ENCODE results near the gene CENPM. TPM values are rescaled to one million over a fixed set of nuclear protein-coding genes. Genes with fewer than 3 reads are reported as not detected.

Gene CENPM
- polyA plus RNA-seq, 1 donor (not counting 4 experiments of a cell fraction or from before 2014, with no cell fraction given) = 4.8 TPM

DNA sequence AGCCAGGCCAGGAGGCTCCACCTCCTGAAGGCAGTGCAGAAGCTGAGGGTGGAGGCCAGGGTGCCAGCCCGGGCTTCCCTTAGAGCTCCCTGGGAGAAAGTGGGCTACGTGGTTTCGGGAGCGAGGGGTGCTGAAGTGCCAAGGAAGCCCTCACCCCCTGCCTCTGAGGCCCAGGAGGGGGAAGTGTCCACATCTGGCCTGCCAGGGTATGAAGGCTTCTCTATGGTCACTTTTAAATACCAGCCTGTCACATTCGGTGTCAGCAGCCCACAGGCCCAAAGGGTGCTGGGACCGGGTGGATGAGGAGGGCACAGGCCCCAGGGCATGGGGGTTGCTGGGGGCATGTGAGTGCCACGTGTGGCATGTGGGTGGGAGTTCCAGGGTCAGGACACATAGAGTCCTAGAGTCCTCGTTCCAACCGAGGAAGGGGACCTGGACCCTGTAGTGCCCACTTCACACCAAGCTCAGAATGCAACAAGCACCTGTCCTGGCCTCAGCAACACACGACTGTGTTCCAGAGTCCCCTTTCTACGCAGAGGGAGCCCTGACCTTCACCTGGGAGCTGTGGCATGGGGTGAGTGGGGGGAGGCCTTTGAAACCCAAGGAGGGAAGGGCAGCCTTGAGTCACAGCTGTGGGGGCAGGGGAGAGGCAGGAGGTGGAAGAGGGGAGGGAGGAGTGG is 33.8 kb downstream of the CENPM start:
- H3K9ac ChIP-seq (ENCODE audit: control insufficient read depth, extremely low read depth, insufficient read depth, low read length) = no peak overlapping the region
- no peak overlapping the region for H3K27ac ChIP-seq (ENCODE audit: control insufficient read depth, insufficient read depth, low read length)
- dilution Hi-C loops (cut with MboI; ENCODE audit: extremely low pct_ligation_motif_present, low sequenced_read_pairs) = no loop called here
- H3K4me1 ChIP-seq (ENCODE audit: control insufficient read depth, extremely low read depth, insufficient read depth, low read length) = peaks cover 10% of the 10 kb centered on the region
- FAIRE-seq (no peak), DNase-seq (ENCODE audit: low read depth, low spot score) (no peak)
- H4K20me1 ChIP-seq (ENCODE audit: control insufficient read depth, extremely low read depth, insufficient read depth, low read length) = peaks cover 12% of the 10 kb centered on the region
- H3K4me2 ChIP-seq (ENCODE audit: control insufficient read depth, extremely low read depth, insufficient read depth, low read depth, low read length) = no peak overlapping the region
- H3K36me3 ChIP-seq (ENCODE audit: control insufficient read depth in 2 of 2, extremely low read depth in 1 of 2, insufficient read depth in 2 of 2, low read length in 2 of 2) = peaks cover 0 to under 1% of the 10 kb centered on the region in 2 experiments
- H3K79me2 ChIP-seq (ENCODE audit: control insufficient read depth, insufficient read depth, low read length) = no peaks in the 10 kb centered on the region
- no peaks in the 10 kb centered on the region for H3K9me3 ChIP-seq (ENCODE audit: control insufficient read depth, low read depth, low read length)
- peaks cover 86% of the 10 kb centered on the region for H3K27me3 ChIP-seq (ENCODE audit: control insufficient read depth, extremely low read depth, insufficient read depth, low read length)
- TF ChIP-seq EZH2 (IDR thresholded peaks at IDR 0.05; ENCODE audit: low read length) = peak; percentile 18
- TF ChIP-seq, protein P1, sequence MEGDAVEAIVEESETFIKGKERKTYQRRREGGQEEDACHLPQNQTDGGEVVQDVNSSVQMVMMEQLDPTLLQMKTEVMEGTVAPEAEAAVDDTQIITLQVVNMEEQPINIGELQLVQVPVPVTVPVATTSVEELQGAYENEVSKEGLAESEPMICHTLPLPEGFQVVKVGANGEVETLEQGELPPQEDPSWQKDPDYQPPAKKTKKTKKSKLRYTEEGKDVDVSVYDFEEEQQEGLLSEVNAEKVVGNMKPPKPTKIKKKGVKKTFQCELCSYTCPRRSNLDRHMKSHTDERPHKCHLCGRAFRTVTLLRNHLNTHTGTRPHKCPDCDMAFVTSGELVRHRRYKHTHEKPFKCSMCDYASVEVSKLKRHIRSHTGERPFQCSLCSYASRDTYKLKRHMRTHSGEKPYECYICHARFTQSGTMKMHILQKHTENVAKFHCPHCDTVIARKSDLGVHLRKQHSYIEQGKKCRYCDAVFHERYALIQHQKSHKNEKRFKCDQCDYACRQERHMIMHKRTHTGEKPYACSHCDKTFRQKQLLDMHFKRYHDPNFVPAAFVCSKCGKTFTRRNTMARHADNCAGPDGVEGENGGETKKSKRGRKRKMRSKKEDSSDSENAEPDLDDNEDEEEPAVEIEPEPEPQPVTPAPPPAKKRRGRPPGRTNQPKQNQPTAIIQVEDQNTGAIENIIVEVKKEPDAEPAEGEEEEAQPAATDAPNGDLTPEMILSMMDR (optimal IDR thresholded peaks at IDR 0.05 in 1 of 3, IDR thresholded peaks at IDR 0.05 in 1 of 3, conservative IDR thresholded peaks at IDR 0.05 in 1 of 3; ENCODE audit: extremely low read depth in 1 of 3, insufficient read depth in 2 of 3, low read length in 3 of 3) = no peak
- H3K9me1 ChIP-seq (ENCODE audit: control insufficient read depth, extremely low read depth, insufficient read depth, low read length) = no peaks in the 10 kb centered on the region
- no peak overlapping the region for H2AFZ ChIP-seq (ENCODE audit: control insufficient read depth, low read length)
- H3K4me3 ChIP-seq (ENCODE audit: control insufficient read depth in 2 of 3, extremely low read depth in 1 of 3, insufficient read depth in 2 of 3, low read depth in 1 of 3, low read length in 3 of 3) = no peak overlapping the region

DNA sequence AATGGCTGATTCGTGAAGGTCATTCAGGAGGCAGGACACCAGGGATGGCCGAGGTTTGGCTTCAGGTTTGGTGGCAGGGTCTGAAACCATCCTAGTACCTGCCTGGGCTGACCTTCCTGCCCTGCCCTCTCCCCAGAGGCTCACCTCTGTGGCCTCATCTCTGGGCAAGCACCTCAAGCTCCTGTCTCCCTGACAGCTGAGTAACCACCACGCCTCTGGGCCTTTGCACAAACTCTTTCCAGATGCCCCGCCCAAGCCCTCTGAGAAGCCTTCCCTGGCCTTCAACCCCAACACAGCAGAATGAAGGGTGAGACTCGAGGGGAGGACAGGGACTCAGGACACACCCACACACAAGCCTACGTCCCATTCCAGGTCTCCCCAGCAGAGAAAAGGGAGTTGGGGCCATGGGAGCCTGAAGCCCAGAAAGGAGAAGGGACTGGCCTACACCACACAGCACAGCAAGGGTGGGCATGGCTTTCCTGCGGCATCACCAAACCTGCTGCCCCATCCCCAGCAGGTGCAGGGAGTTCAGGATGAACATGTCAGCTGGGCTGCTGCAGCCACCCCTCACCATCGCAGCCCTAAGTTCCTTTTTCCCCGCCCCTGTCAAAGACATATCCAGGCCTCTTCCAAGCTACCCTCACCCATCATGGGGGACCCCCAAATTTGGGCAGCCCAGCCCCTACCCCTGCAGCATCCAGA is 34.5 kb downstream of the CENPM start:
- peaks cover 12% of the 10 kb centered on the region for H4K20me1 ChIP-seq (ENCODE audit: control insufficient read depth, extremely low read depth, insufficient read depth, low read length)
- H3K9ac ChIP-seq (ENCODE audit: control insufficient read depth, extremely low read depth, insufficient read depth, low read length) = no peak overlapping the region
- no peak overlapping the region for H3K27ac ChIP-seq (ENCODE audit: control insufficient read depth, insufficient read depth, low read length)
- no peak overlapping the region for H3K4me2 ChIP-seq (ENCODE audit: control insufficient read depth, extremely low read depth, insufficient read depth, low read depth, low read length)
- peaks cover 0 to 4% of the 10 kb centered on the region in 2 experiments for H3K36me3 ChIP-seq (ENCODE audit: control insufficient read depth in 2 of 2, extremely low read depth in 1 of 2, insufficient read depth in 2 of 2, low read length in 2 of 2)
- H3K9me1 ChIP-seq (ENCODE audit: control insufficient read depth, extremely low read depth, insufficient read depth, low read length) = no peaks in the 10 kb centered on the region
- FAIRE-seq (no peak), DNase-seq (ENCODE audit: low read depth, low spot score) (no peak)
- no peak overlapping the region for H3K4me3 ChIP-seq (ENCODE audit: control insufficient read depth in 2 of 3, extremely low read depth in 1 of 3, insufficient read depth in 2 of 3, low read depth in 1 of 3, low read length in 3 of 3)
- H3K79me2 ChIP-seq (ENCODE audit: control insufficient read depth, insufficient read depth, low read length) = no peaks in the 10 kb centered on the region
- no peak for TF ChIP-seq EZH2 (IDR thresholded peaks at IDR 0.05; ENCODE audit: low read length)
- no peaks in the 10 kb centered on the region for H3K9me3 ChIP-seq (ENCODE audit: control insufficient read depth, low read depth, low read length)
- peaks cover 4% of the 10 kb centered on the region for H3K4me1 ChIP-seq (ENCODE audit: control insufficient read depth, extremely low read depth, insufficient read depth, low read length)
- no peak overlapping the region for H2AFZ ChIP-seq (ENCODE audit: control insufficient read depth, low read length)
- dilution Hi-C loops (cut with MboI; ENCODE audit: extremely low pct_ligation_motif_present, low sequenced_read_pairs) = no loop called here
- H3K27me3 ChIP-seq (ENCODE audit: control insufficient read depth, extremely low read depth, insufficient read depth, low read length) = peaks cover 83% of the 10 kb centered on the region
